ENCODE results near the gene CSRP3. TPM values are rescaled to one million over a fixed set of nuclear protein-coding genes. Genes with fewer than 3 reads are reported as not detected.

The CSRP3 gene
- total and polyA plus RNA-seq, 9 of the 15 experiments (the other 6 are each of a cell fraction or from before 2014, with no cell fraction given): 0.14 TPM; not detected in 8

- H3K9me3 ChIP-seq (replicated peaks; ENCODE audit: control insufficient read depth, insufficient read depth, low read depth, low read length): no peaks in the 10 kb centered on the region
- H3K27ac ChIP-seq (ENCODE audit: extremely low read depth, low read depth, low read length): no peak overlapping the region
- H3K36me3 ChIP-seq (ENCODE audit: control insufficient read depth, insufficient read depth, low read length): no peaks in the 10 kb centered on the region
- no peak for FAIRE-seq
- no TSS peak for BruUV-seq (replicated peaks)
- peaks cover 4 to 31% of the 10 kb centered on the region in 2 experiments; a peak in 2 of 5 replicates for H3K27me3 ChIP-seq (ENCODE audit: control insufficient read depth in 2 of 2, insufficient read depth in 2 of 2, low read length in 2 of 2)
- in situ Hi-C loops (cut with MboI) (no loop called here), intact Hi-C loops (cut with micrococcal nuclease) (no loop called here)
- no peak for DNase-seq (ENCODE audit: extremely low read depth in 1 of 4, low spot score in 3 of 4)
- ATAC-seq: no peak
- no peaks in the 10 kb centered on the region for H3K9me1 ChIP-seq (ENCODE audit: control insufficient read depth, insufficient read depth, low read length)
- no peak overlapping the region for H3K9ac ChIP-seq (ENCODE audit: insufficient read depth in 1 of 2, low read depth in 2 of 2, low read length in 2 of 2)
- H2AFZ ChIP-seq (ENCODE audit: low read depth, low read length): no peak overlapping the region
- WGBS (ENCODE audit: insufficient coverage, low coverage, missing lambda C conversion rate): 5% methylated on average over 2 of the region's 2 CpGs
- CTCF ChIA-PET (ENCODE audit: low intra/inter-chr PET ratio): no interaction called here
- no peaks in the 10 kb centered on the region; a peak in 2 of 5 replicates for H3K4me1 ChIP-seq (replicated peaks in 1 of 2; ENCODE audit: control insufficient read depth in 2 of 2, insufficient read depth in 2 of 2, low read length in 2 of 2)
- H3K4me2 ChIP-seq (ENCODE audit: insufficient read depth, low read length): no peak overlapping the region
- no peak for TF ChIP-seq JUNB (CRISPR knock-in tag; conservative IDR thresholded peaks at IDR 0.05)
- no peak for TF ChIP-seq PML (IDR thresholded peaks at IDR 0.05; ENCODE audit: low read length)
- no peak for TF ChIP-seq TEAD4 (IDR thresholded peaks at IDR 0.05; ENCODE audit: low read length)
- no peak for TF ChIP-seq TEAD4 (CRISPR knock-in tag; IDR thresholded peaks at IDR 0.05; ENCODE audit: borderline replicate concordance)
- TF ChIP-seq ATF4 (CRISPR knock-in tag; IDR thresholded peaks at IDR 0.05): no peak
- TF ChIP-seq FOXP1 (CRISPR knock-in tag; IDR thresholded peaks at IDR 0.05): no peak
- TF ChIP-seq, protein P1, sequence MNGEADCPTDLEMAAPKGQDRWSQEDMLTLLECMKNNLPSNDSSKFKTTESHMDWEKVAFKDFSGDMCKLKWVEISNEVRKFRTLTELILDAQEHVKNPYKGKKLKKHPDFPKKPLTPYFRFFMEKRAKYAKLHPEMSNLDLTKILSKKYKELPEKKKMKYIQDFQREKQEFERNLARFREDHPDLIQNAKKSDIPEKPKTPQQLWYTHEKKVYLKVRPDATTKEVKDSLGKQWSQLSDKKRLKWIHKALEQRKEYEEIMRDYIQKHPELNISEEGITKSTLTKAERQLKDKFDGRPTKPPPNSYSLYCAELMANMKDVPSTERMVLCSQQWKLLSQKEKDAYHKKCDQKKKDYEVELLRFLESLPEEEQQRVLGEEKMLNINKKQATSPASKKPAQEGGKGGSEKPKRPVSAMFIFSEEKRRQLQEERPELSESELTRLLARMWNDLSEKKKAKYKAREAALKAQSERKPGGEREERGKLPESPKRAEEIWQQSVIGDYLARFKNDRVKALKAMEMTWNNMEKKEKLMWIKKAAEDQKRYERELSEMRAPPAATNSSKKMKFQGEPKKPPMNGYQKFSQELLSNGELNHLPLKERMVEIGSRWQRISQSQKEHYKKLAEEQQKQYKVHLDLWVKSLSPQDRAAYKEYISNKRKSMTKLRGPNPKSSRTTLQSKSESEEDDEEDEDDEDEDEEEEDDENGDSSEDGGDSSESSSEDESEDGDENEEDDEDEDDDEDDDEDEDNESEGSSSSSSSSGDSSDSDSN (IDR thresholded peaks at IDR 0.05; ENCODE audit: borderline replicate concordance in 1 of 2, low read depth in 2 of 2, low read length in 2 of 2): no peak
- no peak for TF ChIP-seq BRF1 (IDR thresholded peaks at IDR 0.05; ENCODE audit: borderline replicate concordance, extremely low read depth, insufficient read length)
- no peak for TF ChIP-seq SPI1 (IDR thresholded peaks at IDR 0.05; ENCODE audit: borderline replicate concordance, low read depth, low read length)
- no peak for TF ChIP-seq PHF8 (IDR thresholded peaks at IDR 0.05; ENCODE audit: borderline replicate concordance, low read length)
- TF ChIP-seq MCM2 (IDR thresholded peaks at IDR 0.05; ENCODE audit: low read depth): no peak
- no peak for TF ChIP-seq RUNX1 (IDR thresholded peaks at IDR 0.05; ENCODE audit: low read depth)
- TF ChIP-seq, protein P2, sequence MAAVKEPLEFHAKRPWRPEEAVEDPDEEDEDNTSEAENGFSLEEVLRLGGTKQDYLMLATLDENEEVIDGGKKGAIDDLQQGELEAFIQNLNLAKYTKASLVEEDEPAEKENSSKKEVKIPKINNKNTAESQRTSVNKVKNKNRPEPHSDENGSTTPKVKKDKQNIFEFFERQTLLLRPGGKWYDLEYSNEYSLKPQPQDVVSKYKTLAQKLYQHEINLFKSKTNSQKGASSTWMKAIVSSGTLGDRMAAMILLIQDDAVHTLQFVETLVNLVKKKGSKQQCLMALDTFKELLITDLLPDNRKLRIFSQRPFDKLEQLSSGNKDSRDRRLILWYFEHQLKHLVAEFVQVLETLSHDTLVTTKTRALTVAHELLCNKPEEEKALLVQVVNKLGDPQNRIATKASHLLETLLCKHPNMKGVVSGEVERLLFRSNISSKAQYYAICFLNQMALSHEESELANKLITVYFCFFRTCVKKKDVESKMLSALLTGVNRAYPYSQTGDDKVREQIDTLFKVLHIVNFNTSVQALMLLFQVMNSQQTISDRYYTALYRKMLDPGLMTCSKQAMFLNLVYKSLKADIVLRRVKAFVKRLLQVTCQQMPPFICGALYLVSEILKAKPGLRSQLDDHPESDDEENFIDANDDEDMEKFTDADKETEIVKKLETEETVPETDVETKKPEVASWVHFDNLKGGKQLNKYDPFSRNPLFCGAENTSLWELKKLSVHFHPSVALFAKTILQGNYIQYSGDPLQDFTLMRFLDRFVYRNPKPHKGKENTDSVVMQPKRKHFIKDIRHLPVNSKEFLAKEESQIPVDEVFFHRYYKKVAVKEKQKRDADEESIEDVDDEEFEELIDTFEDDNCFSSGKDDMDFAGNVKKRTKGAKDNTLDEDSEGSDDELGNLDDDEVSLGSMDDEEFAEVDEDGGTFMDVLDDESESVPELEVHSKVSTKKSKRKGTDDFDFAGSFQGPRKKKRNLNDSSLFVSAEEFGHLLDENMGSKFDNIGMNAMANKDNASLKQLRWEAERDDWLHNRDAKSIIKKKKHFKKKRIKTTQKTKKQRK (IDR thresholded peaks at IDR 0.05; ENCODE audit: borderline replicate concordance, low read depth, low read length): no peak
- TF ChIP-seq MAX (CRISPR knock-in tag; IDR thresholded peaks at IDR 0.05): no peak
- H3K4me3 ChIP-seq: no peak overlapping the region
- POLR2A ChIA-PET: no interaction called here
- H4K20me1 ChIP-seq (replicated peaks; ENCODE audit: control insufficient read depth, insufficient read depth, low read length): no peaks in the 10 kb centered on the region
- no peaks in the 10 kb centered on the region for H3K79me2 ChIP-seq (ENCODE audit: control insufficient read depth, insufficient read depth, low read length)
Observed at GRCh38 chr11:19185036-19185435, 16.7 kb downstream of the CSRP3 start.
